Measurements from ENCODE around the gene PTPRJ. TPM values are rescaled to one million over a fixed set of nuclear protein-coding genes. Genes with fewer than 3 reads are reported as not detected.

PTPRJ gene
- total RNA-seq, 1 donor from 2014 or later, result 22.9 TPM

GRCh38 chr11:47997063-47998053 is 17.0 kb downstream of the PTPRJ start:
- Mint-ChIP-seq H3K27me3 (ENCODE audit: low read depth, unreplicated experiment) (no peaks in the 10 kb centered on the region), H3K4me3 (ENCODE audit: unreplicated experiment) (no peak overlapping the region), H3K36me3 (ENCODE audit: low read depth, unreplicated experiment) (no peaks in the 10 kb centered on the region), H3K27ac (ENCODE audit: unreplicated experiment) (no peak overlapping the region), H3K4me1 (ENCODE audit: low read depth, unreplicated experiment) (peaks cover 11% of the 10 kb centered on the region), H3K9me3 (ENCODE audit: unreplicated experiment) (no peaks in the 10 kb centered on the region)
- no peak overlapping the region for H3K4me3 ChIP-seq (ENCODE audit: insufficient read depth, low read depth, low read length)
- no peak overlapping the region for H3K9ac ChIP-seq (ENCODE audit: low read length)
- no peak overlapping the region for H3K4me2 ChIP-seq (ENCODE audit: low read length)
- peaks cover 74% of the 10 kb centered on the region for H4K20me1 ChIP-seq (ENCODE audit: insufficient read depth, low read length)
- no peak for DNase-seq (ENCODE audit: low read depth)
- H3K27me3 ChIP-seq (ENCODE audit: insufficient read depth, low read length), result no peaks in the 10 kb centered on the region
- no peak overlapping the region for H2AFZ ChIP-seq (ENCODE audit: low read depth, low read length)
- peaks cover 17% of the 10 kb centered on the region for H3K4me1 ChIP-seq (ENCODE audit: insufficient read depth, low read length)
- FAIRE-seq, result no peak
- H3K36me3 ChIP-seq (ENCODE audit: insufficient read depth, low read length), result no peaks in the 10 kb centered on the region
- H3K27ac ChIP-seq (ENCODE audit: low read depth, low read length), result no peak overlapping the region
- no peak for TF ChIP-seq CTCF (IDR thresholded peaks at IDR 0.05; ENCODE audit: insufficient read depth, low read depth, low read length)
- no peak for TF ChIP-seq EZH2 (IDR thresholded peaks at IDR 0.05; ENCODE audit: insufficient read depth, low read length)
- peaks cover 85% of the 10 kb centered on the region for H3K79me2 ChIP-seq (ENCODE audit: insufficient read depth, low read length)
- H3K9me3 ChIP-seq (ENCODE audit: insufficient read depth, low read depth, low read length), result no peaks in the 10 kb centered on the region

GRCh38 chr11:47998345-47998732 is 18.0 kb downstream of the PTPRJ start:
- DNase-seq (ENCODE audit: low read depth) (no peak), FAIRE-seq (no peak)
- Histone ChIP-seq H3K27me3 (ENCODE audit: insufficient read depth, low read length) (no peaks in the 10 kb centered on the region), H4K20me1 (ENCODE audit: insufficient read depth, low read length) (peaks cover 66% of the 10 kb centered on the region), H3K4me2 (ENCODE audit: low read length) (no peak overlapping the region), H3K27ac (ENCODE audit: low read depth, low read length) (no peak overlapping the region), H3K79me2 (ENCODE audit: insufficient read depth, low read length) (peaks cover 84% of the 10 kb centered on the region), H3K36me3 (ENCODE audit: insufficient read depth, low read length) (no peaks in the 10 kb centered on the region), H3K9me3 (ENCODE audit: insufficient read depth, low read depth, low read length) (no peaks in the 10 kb centered on the region), H3K9ac (ENCODE audit: low read length) (no peak overlapping the region), H3K4me3 (ENCODE audit: insufficient read depth, low read depth, low read length) (no peak overlapping the region), H3K4me1 (ENCODE audit: insufficient read depth, low read length) (peaks cover 13% of the 10 kb centered on the region), H2AFZ (ENCODE audit: low read depth, low read length) (no peak overlapping the region)
- Mint-ChIP-seq H3K27me3 (ENCODE audit: low read depth, unreplicated experiment) (no peaks in the 10 kb centered on the region), H3K9me3 (ENCODE audit: unreplicated experiment) (no peaks in the 10 kb centered on the region), H3K36me3 (ENCODE audit: low read depth, unreplicated experiment) (no peaks in the 10 kb centered on the region), H3K27ac (ENCODE audit: unreplicated experiment) (no peak overlapping the region), H3K4me1 (ENCODE audit: low read depth, unreplicated experiment) (peaks cover 11% of the 10 kb centered on the region), H3K4me3 (ENCODE audit: unreplicated experiment) (no peak overlapping the region)
- no peak for TF ChIP-seq CTCF (IDR thresholded peaks at IDR 0.05; ENCODE audit: insufficient read depth, low read depth, low read length)
- no peak for TF ChIP-seq EZH2 (IDR thresholded peaks at IDR 0.05; ENCODE audit: insufficient read depth, low read length)

All from astrocyte (in vitro differentiated cells and primary cell).